GM18867 (cell line): Measurements from ENCODE around the gene PDE4B.

ENCODE experiments used
- ATAC-seq: cut with Tn5 transposase; IDR thresholded peaks from one replicate; pipeline ENCODE4 v1.9.1; 2021; ENCODE audit warnings: mild to moderate bottlenecking, moderate library complexity; ENCODE audit not compliant: unreplicated experiment

Gene PDE4B

DNA sequence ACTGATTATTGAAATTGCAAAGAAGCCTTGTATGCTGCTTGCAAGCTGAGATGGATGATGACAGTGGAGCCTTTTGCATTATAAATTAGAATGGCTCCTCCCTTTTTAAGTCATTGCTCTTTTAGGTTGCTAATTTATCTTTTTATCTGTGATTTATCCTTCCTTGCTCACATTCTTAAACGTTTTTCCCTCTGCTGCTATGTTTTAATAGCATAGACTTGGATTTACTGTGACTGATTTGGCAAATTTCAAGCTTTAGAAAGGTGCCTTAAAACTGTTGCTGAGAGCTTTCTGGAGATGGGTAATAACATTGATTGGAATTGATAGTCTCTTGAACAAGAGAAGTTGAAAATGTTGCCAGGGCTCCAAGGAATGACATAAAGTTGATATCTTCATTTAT, 427.8 kb downstream of the PDE4B start:
- ATAC-seq: no peak

GRCh38 chr1:66223681-66224080, 431.0 kb downstream of the PDE4B start:
- no peak for ATAC-seq

DNA sequence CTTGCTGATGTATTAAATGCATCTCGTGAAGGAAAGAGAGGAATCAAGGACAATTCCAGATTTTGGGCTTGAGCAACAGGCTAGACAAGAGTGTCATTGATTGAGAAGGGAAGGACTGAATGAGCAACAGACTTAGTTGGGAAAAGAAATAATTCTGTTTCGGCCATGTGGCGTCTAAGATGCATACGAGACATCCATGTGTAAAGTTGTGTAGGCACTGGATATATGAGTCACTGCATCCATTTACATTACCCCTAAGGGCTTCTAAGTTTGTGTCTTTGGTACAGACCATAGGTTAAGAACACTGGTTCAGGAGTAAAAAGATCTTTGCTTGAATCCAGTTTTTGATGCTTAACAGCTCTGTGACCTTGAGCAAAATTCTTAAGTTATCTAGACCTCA, 434.3 kb downstream of the PDE4B start:
- no peak for ATAC-seq

DNA sequence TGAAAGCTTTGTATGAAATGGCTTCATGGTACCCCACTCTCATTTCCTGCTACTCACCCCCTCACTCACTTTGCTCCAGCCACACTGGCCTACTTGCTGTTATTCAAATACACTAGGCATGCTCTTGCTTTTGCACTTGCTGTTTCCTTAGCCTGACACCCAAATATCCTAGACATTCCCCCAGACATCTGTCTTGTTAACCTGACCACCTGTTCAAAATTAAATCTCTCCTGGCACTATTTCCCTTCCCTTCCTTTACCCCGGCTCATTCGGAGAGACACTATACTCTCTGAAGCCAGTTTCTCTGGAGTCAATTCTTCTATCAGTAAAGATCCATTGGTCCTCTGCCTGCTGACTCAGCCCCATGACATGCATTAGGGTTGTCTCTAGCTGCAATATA, 435.3 kb downstream of the PDE4B start:
- no peak for ATAC-seq

- no peak for ATAC-seq
These were observed 438.5 kb downstream of the PDE4B start for GRCh38 chr1:66231217-66231616.

- ATAC-seq: no peak
These were observed 439.2 kb downstream of the PDE4B start for GRCh38 chr1:66231681-66232463.

GRCh38 chr1:66237042-66237441, 444.3 kb downstream of the PDE4B start:
- no peak for ATAC-seq

GRCh38 chr1:66237722-66238479, 445.2 kb downstream of the PDE4B start:
- no peak for ATAC-seq

DNA sequence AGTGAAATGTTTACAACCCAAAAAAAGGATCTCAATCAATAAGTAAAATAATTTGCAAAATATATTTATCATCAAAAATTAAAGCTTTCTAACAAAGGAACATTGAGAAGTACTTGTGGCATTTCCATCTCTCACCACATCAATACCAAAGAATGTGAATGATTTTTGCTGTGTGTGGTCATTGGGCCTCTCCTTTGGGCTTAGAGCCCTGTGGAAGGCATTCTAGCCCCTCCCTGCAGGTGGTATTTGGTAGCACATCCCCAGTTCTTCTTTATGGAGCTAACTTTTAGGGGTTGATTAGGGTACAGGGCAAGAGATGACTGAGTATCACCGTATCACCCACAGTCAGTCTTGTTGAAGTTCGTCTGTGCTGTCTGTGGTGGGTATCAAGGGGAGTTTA, 447.1 kb downstream of the PDE4B start:
- ATAC-seq: no peak

DNA sequence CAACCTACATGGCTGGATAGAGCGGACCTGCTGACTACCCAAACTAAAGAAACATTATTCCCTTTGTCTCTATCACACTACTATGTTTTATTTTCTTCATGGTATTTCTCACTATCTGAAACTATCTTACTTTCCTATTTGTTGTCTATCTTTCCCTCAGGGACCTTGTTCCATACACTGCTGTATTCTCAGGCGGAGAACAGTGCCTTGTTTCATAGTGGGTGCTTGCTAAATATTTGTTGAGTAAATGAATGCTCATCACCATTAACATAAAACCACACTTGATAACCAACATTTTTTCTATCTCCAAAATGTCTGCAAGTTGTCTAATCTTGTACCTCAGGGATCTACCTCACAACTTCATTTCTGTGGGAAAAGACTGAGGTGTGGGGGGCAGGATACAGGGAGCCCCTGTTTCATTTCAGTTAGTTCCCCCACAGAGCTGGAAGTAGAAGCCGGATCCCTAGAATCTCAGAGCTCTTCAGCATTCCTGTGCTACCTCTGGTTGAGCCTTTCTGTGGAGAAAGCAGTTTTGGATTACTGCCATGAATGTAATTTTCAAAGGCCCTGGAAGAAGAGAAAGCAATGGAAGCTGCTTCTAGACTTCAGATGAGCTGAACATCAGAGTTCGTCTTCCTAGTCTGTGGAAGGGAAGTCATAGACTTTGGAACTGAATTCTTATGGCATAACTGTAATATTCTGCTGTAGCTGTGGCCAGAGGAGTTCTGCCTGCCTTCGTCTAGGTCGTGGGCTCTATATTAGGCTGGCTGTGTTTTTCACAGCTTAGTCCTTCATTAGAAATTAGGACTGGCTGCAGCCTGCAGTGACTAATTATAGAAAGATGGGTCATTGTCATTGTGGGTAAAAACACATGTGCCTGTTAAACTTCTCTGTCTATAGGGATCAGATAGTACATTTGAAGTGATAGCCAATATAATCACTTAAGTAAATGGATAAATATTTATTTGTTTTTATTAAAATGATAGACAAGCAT, 448.1 kb downstream of the PDE4B start:
- no peak for ATAC-seq

GRCh38 chr1:66242646-66243547, 450.2 kb downstream of the PDE4B start:
- ATAC-seq: peak; percentile 60

DNA sequence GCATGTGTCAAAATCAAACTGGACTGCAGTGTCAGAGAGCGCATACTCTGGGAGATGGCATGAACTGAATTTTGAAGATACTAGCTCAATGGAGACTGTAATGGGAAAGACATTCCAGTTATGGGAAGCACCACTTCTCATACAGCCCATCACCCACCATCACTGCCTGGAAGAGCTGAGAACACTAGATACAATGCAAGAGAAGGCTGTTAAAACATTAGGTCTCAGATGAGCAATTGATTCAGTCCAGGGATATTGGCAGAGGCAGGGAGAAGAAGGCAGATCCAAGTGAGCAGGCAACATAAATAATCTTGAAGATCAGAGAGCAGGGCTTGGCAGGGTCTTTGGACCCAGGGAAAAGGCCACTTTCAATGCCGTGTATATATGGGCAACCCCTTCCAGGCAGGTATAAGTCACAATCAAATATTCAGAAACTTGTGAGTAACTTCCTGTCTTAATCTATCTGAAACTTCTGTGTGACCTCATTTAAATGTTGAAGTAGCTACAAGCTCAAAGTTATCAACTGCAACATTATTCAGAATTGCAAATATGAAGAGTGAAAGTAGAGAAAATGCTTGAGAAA, 450.9 kb downstream of the PDE4B start:
- peak; percentile 42 for ATAC-seq

DNA sequence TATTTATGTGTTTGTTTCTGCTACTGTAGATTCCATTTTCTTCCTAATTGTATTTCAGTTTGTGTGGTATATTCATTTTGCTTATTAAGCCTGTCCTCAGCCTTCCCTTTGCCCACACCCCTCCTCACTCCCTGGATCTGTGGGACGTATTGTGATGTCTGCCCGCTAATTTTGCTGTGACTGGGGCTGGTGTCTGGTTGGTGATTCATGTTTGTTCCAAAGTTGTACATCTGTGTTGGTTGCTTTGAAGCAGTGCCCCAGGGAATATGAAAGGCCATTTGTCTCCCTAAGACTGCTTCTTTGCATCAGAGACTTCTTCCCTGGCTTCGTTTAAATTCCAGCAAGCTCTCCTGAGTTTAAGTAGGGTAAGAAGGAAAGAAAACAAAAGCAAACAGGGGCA, 451.7 kb downstream of the PDE4B start:
- ATAC-seq: no peak

- no peak for ATAC-seq
These were observed 453.0 kb downstream of the PDE4B start for GRCh38 chr1:66245691-66246090.

DNA sequence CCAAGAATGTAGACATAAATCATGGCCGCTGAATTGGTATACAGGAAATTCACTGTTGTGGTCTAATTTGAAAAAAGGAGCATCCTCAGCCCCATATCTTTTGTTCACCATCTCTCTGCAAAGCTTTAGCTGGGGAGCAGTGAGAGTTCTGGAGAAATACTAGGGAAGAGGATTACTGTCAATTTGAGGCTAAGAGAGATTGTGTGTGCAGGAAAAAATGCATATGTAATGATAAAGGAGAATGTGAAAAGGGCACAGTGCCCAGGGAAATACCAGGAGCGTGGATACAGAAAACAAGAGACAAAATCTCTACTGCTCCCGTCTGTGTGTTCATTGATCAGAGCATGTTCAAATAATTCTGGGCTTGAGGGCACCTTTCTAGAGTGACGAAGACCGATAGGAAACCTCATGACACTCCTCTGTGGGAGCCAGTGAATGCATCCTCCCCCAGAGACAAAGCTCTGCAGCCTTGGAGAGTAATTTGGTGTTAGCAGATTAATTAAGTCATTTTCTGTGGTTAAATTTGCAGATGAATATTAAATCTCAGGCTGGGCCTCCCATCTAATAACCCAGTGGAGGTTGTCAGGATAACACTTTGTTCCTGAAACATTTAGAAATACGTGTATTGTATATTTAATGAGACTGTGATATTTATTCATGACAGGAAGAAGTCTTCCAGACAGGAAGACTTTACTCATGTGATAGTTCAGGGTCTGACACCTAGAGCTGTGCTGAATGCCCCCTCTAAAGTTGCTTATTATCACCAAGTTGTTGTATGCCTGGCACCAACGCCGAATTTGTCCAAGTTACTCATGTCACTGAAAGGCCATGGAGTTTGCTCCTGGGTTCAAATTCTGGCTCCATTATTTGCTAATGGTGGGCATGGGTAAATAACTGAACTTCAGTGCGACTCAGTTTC, 453.9 kb downstream of the PDE4B start:
- ATAC-seq: no peak

GRCh38 chr1:66247415-66248208, 454.9 kb downstream of the PDE4B start:
- peak; percentile 84 for ATAC-seq

DNA sequence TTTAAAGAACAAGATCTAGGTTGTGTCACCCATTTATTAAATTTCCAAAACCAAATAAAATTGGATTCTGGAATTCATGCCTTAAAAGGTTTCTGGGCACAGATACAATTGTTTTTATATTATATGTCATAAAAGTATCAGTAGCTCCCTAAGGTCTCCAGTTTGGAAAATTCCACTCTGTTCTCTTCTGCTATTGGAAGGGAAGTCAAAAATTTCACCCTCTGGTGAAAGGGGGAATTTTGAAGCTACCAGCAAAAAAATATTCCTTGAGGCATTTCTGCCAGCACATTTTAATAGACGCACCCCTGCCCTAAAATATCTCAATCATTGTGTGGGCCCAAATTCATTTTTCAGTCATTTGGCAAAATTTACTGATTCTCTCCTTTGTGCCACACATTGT, 455.6 kb downstream of the PDE4B start:
- no peak for ATAC-seq

DNA sequence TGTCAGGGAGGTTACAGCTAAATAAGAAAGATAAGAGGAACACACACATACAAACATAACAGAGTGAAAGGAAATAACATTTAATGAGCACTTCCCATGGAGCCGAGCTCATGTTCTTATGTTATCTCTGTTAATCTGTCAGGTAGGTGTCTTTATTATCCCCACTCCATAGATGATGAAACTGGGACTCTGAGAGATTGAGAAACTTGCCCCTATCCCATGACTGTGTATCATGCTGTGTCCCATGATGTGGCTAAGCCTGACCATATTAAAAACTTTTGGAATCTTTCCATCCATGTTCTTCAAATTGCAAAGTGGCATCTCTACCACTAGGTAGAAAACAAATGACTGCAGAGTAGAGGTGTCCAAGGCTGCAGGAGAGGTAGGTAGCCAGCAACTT, 456.1 kb downstream of the PDE4B start:
- no peak for ATAC-seq
